Measurements from ENCODE around the gene AFAP1L2.
A peak's percentile ranks its signal among the peaks of the same experiment; 100 is the strongest.

Gene AFAP1L2

GRCh38 chr10:114431414-114432135 lies 27.3 kb upstream of the AFAP1L2 start:
- peaks cover 15% of the 10 kb centered on the region for H3K27me3 Mint-ChIP-seq (ENCODE audit: low read depth)
- H3K4me1 Mint-ChIP-seq, result peaks cover 6% of the 10 kb centered on the region
- no peak overlapping the region for H3K4me3 Mint-ChIP-seq
- H3K27ac Mint-ChIP-seq, result no peak overlapping the region
- H3K9me3 Mint-ChIP-seq, result no peaks in the 10 kb centered on the region
- H3K36me3 Mint-ChIP-seq (ENCODE audit: low read depth), result peaks cover 50% of the 10 kb centered on the region
- TF ChIP-seq CTCF (IDR thresholded peaks at IDR 0.05; ENCODE audit: unreplicated experiment in 3 of 3), result no peak

DNA sequence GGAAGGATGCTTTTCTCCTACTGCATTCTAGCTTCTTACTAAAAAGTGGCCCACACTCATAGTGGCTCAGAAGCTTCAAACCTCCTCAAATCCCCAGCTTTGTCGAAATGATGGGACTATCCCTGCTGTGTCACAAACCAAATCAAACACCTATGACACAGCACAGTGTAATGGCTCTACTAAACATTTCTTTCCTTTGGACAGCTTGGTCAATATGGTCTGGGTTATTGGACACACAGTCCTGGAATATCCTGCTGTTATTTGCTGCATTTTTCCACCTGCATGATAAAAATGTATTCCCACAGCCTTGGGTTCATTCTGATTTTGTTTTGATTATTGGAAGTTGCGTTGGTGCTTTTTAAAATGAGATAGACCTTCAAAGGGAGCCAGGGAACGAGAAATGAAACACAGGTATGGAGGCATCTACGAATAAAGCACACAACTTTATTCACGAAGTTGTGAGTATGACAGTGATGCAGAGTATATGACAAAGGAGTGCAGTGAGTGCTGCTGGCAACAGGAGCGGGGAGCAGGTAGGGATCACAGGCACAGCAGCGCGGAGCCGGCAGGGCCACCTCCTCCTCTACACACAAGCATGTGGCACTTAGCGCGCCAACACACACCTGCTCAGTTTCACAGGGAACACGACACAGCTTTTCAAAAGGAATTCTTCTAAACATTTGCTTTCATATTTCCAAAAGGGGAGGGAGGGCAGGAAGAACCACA lies 26.5 kb upstream of the AFAP1L2 start:
- peaks cover 43% of the 10 kb centered on the region for H3K36me3 Mint-ChIP-seq (ENCODE audit: low read depth)
- peaks cover 15% of the 10 kb centered on the region for H3K27me3 Mint-ChIP-seq (ENCODE audit: low read depth)
- no peak for TF ChIP-seq CTCF (IDR thresholded peaks at IDR 0.05; ENCODE audit: unreplicated experiment in 3 of 3)
- H3K4me1 Mint-ChIP-seq, result peaks cover 6% of the 10 kb centered on the region
- H3K9me3 Mint-ChIP-seq, result no peaks in the 10 kb centered on the region
- H3K4me3 Mint-ChIP-seq, result no peak overlapping the region
- no peak overlapping the region for H3K27ac Mint-ChIP-seq

GRCh38 chr10:114429581-114430335 lies 25.5 kb upstream of the AFAP1L2 start:
- Mint-ChIP-seq H3K27ac (no peak overlapping the region), H3K9me3 (no peaks in the 10 kb centered on the region), H3K36me3 (ENCODE audit: low read depth) (peaks cover 34% of the 10 kb centered on the region), H3K4me1 (peaks cover 6% of the 10 kb centered on the region), H3K27me3 (ENCODE audit: low read depth) (peaks cover 15% of the 10 kb centered on the region), H3K4me3 (no peak overlapping the region)
- TF ChIP-seq CTCF (IDR thresholded peaks at IDR 0.05; ENCODE audit: unreplicated experiment in 3 of 3), result no peak

GRCh38 chr10:114427124-114427852 lies 23.0 kb upstream of the AFAP1L2 start:
- Mint-ChIP-seq H3K9me3 (no peaks in the 10 kb centered on the region), H3K4me1 (peaks cover 6% of the 10 kb centered on the region), H3K27me3 (ENCODE audit: low read depth) (peaks cover 18% of the 10 kb centered on the region), H3K27ac (no peak overlapping the region), H3K4me3 (no peak overlapping the region), H3K36me3 (ENCODE audit: low read depth) (peaks cover 19% of the 10 kb centered on the region)
- peak in 2 of 3 experiments; percentile 9 to 13 for TF ChIP-seq CTCF (IDR thresholded peaks at IDR 0.05; ENCODE audit: unreplicated experiment in 3 of 3)

GRCh38 chr10:114426476-114426875 lies 22.2 kb upstream of the AFAP1L2 start:
- peaks cover 18% of the 10 kb centered on the region for H3K27me3 Mint-ChIP-seq (ENCODE audit: low read depth)
- no peak overlapping the region for H3K4me3 Mint-ChIP-seq
- no peak for TF ChIP-seq CTCF (IDR thresholded peaks at IDR 0.05; ENCODE audit: unreplicated experiment in 3 of 3)
- H3K27ac Mint-ChIP-seq, result no peak overlapping the region
- H3K36me3 Mint-ChIP-seq (ENCODE audit: low read depth), result peaks cover 15% of the 10 kb centered on the region
- H3K9me3 Mint-ChIP-seq, result no peaks in the 10 kb centered on the region
- H3K4me1 Mint-ChIP-seq, result peaks cover 6% of the 10 kb centered on the region

Measured in nephron (organoid).